Hepatocyte (in vitro differentiated cells): ENCODE results near the gene LYPD6. TPM values are rescaled to one million over a fixed set of nuclear protein-coding genes. Genes with fewer than 3 reads are reported as not detected.

Experiments
- DNase-seq: peaks from one replicate; pipeline ENCODE4 v3.0.0-alpha.2; 2016; ENCODE audit warnings: low spot score
- H2AFZ ChIP-seq: fragments of 200-600 bp; sonication (generic); 2 replicates; pipeline ENCODE4 v1.6.0; 2016; ENCODE audit warnings: antibody characterized with exemption, mild to moderate bottlenecking
- H3K27ac ChIP-seq: fragments of 200-600 bp; sonication (generic); 2 replicates; pipeline ENCODE4 v1.5.1; 2016; ENCODE audit warnings: mild to moderate bottlenecking
- H3K27me3 ChIP-seq: fragments of 200-600 bp; sonication (generic); 2 replicates; pipeline ENCODE4 v1.6.1; 2016
- H3K36me3 ChIP-seq: fragments of 200-600 bp; sonication (generic); replicated peaks from 2 replicates; pipeline ENCODE4 v1.5.1; 2016; ENCODE audit warnings: low read depth; ENCODE audit not compliant: insufficient read depth
- H3K4me1 ChIP-seq: fragments of 200-600 bp; sonication (generic); 2 replicates; pipeline ENCODE4 v1.5.1; 2016; ENCODE audit warnings: mild to moderate bottlenecking, moderate library complexity; ENCODE audit not compliant: insufficient read depth
- H3K4me2 ChIP-seq: fragments of 200-600 bp; sonication (generic); 2 replicates; pipeline ENCODE4 v1.6.0; 2016
- H3K4me3 ChIP-seq: fragments of 200-600 bp; sonication (generic); 2 replicates; pipeline ENCODE4 v1.5.1; 2016; ENCODE audit warnings: mild to moderate bottlenecking
- H3K79me2 ChIP-seq: fragments of 200-600 bp; sonication (generic); 2 replicates; pipeline ENCODE4 v1.6.0; 2017; ENCODE audit warnings: mild to moderate bottlenecking
- H3K9me2 ChIP-seq: fragments of 200-600 bp; sonication (generic); replicated peaks from 2 replicates; pipeline ENCODE4 v1.6.0; 2017; ENCODE audit warnings: mild to moderate bottlenecking; ENCODE audit not compliant: insufficient read depth
- H3K9me3 ChIP-seq: fragments of 200-600 bp; sonication (generic); 2 replicates; pipeline ENCODE4 v1.5.1; 2016; ENCODE audit warnings: low read depth, mild to moderate bottlenecking
- H4K20me1 ChIP-seq: fragments of 200-600 bp; sonication (generic); 2 replicates; pipeline ENCODE4 v1.6.0; 2016; ENCODE audit warnings: mild to moderate bottlenecking; ENCODE audit not compliant: insufficient read depth, poor library complexity, severe bottlenecking
- EZH2 ChIP-seq: fragments of 200-600 bp; sonication (generic); IDR thresholded peaks from 2 replicates; pipeline ENCODE4 v1.6.1; 2016; ENCODE audit warnings: antibody characterized with exemption, mild to moderate bottlenecking, borderline replicate concordance
- EZH2phosphoT487 ChIP-seq: fragments of 200-600 bp; sonication (generic); IDR thresholded peaks from one replicate; pipeline ENCODE4 v1.6.1; 2018; ENCODE audit warnings: antibody characterized with exemption, mild to moderate bottlenecking, low read depth, moderate library complexity; ENCODE audit not compliant: unreplicated experiment, severe bottlenecking
- WGBS: methylation state at CpG from one replicate; pipeline ENCODE4 v1.1.6; 2016; ENCODE audit warnings: low lambda C conversion rate; ENCODE audit errors: missing lambda C conversion rate; 5-methylcytosine and 5-hydroxymethylcytosine counted together
- polyA plus RNA-seq: library from polyadenylated mRNA; unstranded; fragments of >200 nt; fragmentation: Nextera tagmentation; extraction: Ambion mirVana; gene quantifications from 2 replicates; pipeline ENCODE4 v1.2.1, GENCODE V29; 2016
- total RNA-seq: library from RNA; depleted of rRNA; stranded (reverse); fragments of >200 nt; gene quantifications from 2 replicates; pipeline ENCODE4 v1.2.3, GENCODE V29; 2014
- TF ChIP-seq, protein P1 (sequence below): fragments of 200-600 bp; sonication (generic); IDR thresholded peaks from 2 replicates; pipeline ENCODE4 v1.5.1; 2016; ENCODE audit warnings: antibody characterized with exemption, mild to moderate bottlenecking; ENCODE audit not compliant: poor library complexity

LYPD6 gene
- total and polyA plus RNA-seq, 2 experiments from 2014 or later: 5.3 to 11.2 TPM

- H3K4me2 ChIP-seq: no peak overlapping the region
- no peaks in the 10 kb centered on the region for H3K79me2 ChIP-seq
- H3K9me2 ChIP-seq: no peaks in the 10 kb centered on the region
- no peak for TF ChIP-seq EZH2phosphoT487
- TF ChIP-seq, protein P1, sequence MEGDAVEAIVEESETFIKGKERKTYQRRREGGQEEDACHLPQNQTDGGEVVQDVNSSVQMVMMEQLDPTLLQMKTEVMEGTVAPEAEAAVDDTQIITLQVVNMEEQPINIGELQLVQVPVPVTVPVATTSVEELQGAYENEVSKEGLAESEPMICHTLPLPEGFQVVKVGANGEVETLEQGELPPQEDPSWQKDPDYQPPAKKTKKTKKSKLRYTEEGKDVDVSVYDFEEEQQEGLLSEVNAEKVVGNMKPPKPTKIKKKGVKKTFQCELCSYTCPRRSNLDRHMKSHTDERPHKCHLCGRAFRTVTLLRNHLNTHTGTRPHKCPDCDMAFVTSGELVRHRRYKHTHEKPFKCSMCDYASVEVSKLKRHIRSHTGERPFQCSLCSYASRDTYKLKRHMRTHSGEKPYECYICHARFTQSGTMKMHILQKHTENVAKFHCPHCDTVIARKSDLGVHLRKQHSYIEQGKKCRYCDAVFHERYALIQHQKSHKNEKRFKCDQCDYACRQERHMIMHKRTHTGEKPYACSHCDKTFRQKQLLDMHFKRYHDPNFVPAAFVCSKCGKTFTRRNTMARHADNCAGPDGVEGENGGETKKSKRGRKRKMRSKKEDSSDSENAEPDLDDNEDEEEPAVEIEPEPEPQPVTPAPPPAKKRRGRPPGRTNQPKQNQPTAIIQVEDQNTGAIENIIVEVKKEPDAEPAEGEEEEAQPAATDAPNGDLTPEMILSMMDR: no peak
- no peak for TF ChIP-seq EZH2
- no peak overlapping the region for H3K4me3 ChIP-seq
- H3K27me3 ChIP-seq: peaks cover 4% of the 10 kb centered on the region
- no peak for DNase-seq
- no peaks in the 10 kb centered on the region for H3K36me3 ChIP-seq
- H3K9me3 ChIP-seq: no peaks in the 10 kb centered on the region
- H4K20me1 ChIP-seq: no peaks in the 10 kb centered on the region
- WGBS: 85% methylated on average over 2 of the region's 2 CpGs
- H2AFZ ChIP-seq: no peak overlapping the region
- no peak overlapping the region for H3K27ac ChIP-seq
- H3K4me1 ChIP-seq: no peaks in the 10 kb centered on the region
These were observed 57.0 kb downstream of the LYPD6 start for GRCh38 chr2:149387411-149387810.

- TF ChIP-seq EZH2: no peak
- TF ChIP-seq, protein P1: peak; percentile 2
- DNase-seq: no peak
These were observed 57.9 kb downstream of the LYPD6 start for GRCh38 chr2:149388120-149388816.

GRCh38 chr2:149389506-149390167 lies 59.2 kb downstream of the LYPD6 start:
- no peaks in the 10 kb centered on the region for H3K4me1 ChIP-seq
- H4K20me1 ChIP-seq: no peaks in the 10 kb centered on the region
- no peaks in the 10 kb centered on the region for H3K9me3 ChIP-seq
- peaks cover 4% of the 10 kb centered on the region for H3K27me3 ChIP-seq
- no peaks in the 10 kb centered on the region for H3K36me3 ChIP-seq
- DNase-seq: no peak
- no peak overlapping the region for H3K4me2 ChIP-seq
- no peaks in the 10 kb centered on the region for H3K9me2 ChIP-seq
- TF ChIP-seq, protein P1: no peak
- TF ChIP-seq EZH2: no peak
- H3K4me3 ChIP-seq: no peak overlapping the region
- H3K27ac ChIP-seq: no peak overlapping the region
- no peaks in the 10 kb centered on the region for H3K79me2 ChIP-seq
- WGBS: 62% methylated on average over 6 of the region's 6 CpGs
- no peak overlapping the region for H2AFZ ChIP-seq

More at GRCh38 chr2:149388120-149388816, 57.9 kb downstream of the LYPD6 start:
- no peak overlapping the region for H2AFZ ChIP-seq
- H3K79me2 ChIP-seq: no peaks in the 10 kb centered on the region
- H3K27ac ChIP-seq: no peak overlapping the region
- no peaks in the 10 kb centered on the region for H3K4me1 ChIP-seq
- H3K27me3 ChIP-seq: peaks cover 4% of the 10 kb centered on the region
- no peak overlapping the region for H3K4me2 ChIP-seq
- H3K9me3 ChIP-seq: no peaks in the 10 kb centered on the region
- no peaks in the 10 kb centered on the region for H4K20me1 ChIP-seq
- H3K36me3 ChIP-seq: no peaks in the 10 kb centered on the region
- no peaks in the 10 kb centered on the region for H3K9me2 ChIP-seq
- 45% methylated on average over 2 of the region's 2 CpGs for WGBS
- no peak overlapping the region for H3K4me3 ChIP-seq
